ENCODE results near the gene KCTD16. TPM values are rescaled to one million over a fixed set of nuclear protein-coding genes. Genes with fewer than 3 reads are reported as not detected.
A peak's percentile ranks its signal among the peaks of the same experiment; 100 is the strongest.

Gene KCTD16
- total RNA-seq, result 0.18 TPM

GRCh38 chr5:144170276-144171024 is at the start of gene KCTD16, which contains the start of gene YIPF5:
TSS of gene KCTD16 (plus strand) at chr5:144170873.
TSS of gene YIPF5 (minus strand) at chr5:144170659. CDS start at chr5:144169955, 704 bp downstream.
- peak; percentile 97 for DNase-seq (ENCODE audit: low spot score)

- no peak for DNase-seq (ENCODE audit: low spot score)
Measured at GRCh38 chr5:144121577-144121976, 49.1 kb upstream of the KCTD16 start.

GRCh38 chr5:144122081-144122480 is 48.6 kb upstream of the KCTD16 start:
- no peak for DNase-seq (ENCODE audit: low spot score)

GRCh38 chr5:144122641-144123040 is 48.0 kb upstream of the KCTD16 start:
- DNase-seq (ENCODE audit: low spot score), result no peak

- no peak for DNase-seq (ENCODE audit: low spot score)
Measured at GRCh38 chr5:144125163-144125726, 45.4 kb upstream of the KCTD16 start.

GRCh38 chr5:144126707-144127106 is 44.0 kb upstream of the KCTD16 start:
- DNase-seq (ENCODE audit: low spot score), result no peak

GRCh38 chr5:144128844-144129243 is 41.8 kb upstream of the KCTD16 start:
- no peak for DNase-seq (ENCODE audit: low spot score)

GRCh38 chr5:144130306-144130705 is 40.4 kb upstream of the KCTD16 start:
- DNase-seq (ENCODE audit: low spot score), result no peak

- DNase-seq (ENCODE audit: low spot score), result no peak
Measured at GRCh38 chr5:144131261-144131660, 39.4 kb upstream of the KCTD16 start.

- DNase-seq (ENCODE audit: low spot score), result no peak
Measured at GRCh38 chr5:144133050-144133633, 37.5 kb upstream of the KCTD16 start.

GRCh38 chr5:144134194-144134826 is 36.4 kb upstream of the KCTD16 start:
- DNase-seq (ENCODE audit: low spot score), result no peak

GRCh38 chr5:144135113-144135762 is 35.4 kb upstream of the KCTD16 start:
- no peak for DNase-seq (ENCODE audit: low spot score)

- no peak for DNase-seq (ENCODE audit: low spot score)
Measured at GRCh38 chr5:144139586-144139985, 31.1 kb upstream of the KCTD16 start.

GRCh38 chr5:144141585-144141984 is 29.1 kb upstream of the KCTD16 start:
- DNase-seq (ENCODE audit: low spot score), result no peak

GRCh38 chr5:144142139-144142823 is 28.4 kb upstream of the KCTD16 start:
- DNase-seq (ENCODE audit: low spot score), result no peak

GRCh38 chr5:144142824-144143162 is 27.9 kb upstream of the KCTD16 start:
- DNase-seq (ENCODE audit: low spot score), result no peak

- no peak for DNase-seq (ENCODE audit: low spot score)
Measured at GRCh38 chr5:144143625-144144024, 27.0 kb upstream of the KCTD16 start.

GRCh38 chr5:144144956-144145751 is 25.5 kb upstream of the KCTD16 start:
- DNase-seq (ENCODE audit: low spot score), result no peak

- no peak for DNase-seq (ENCODE audit: low spot score)
Measured at GRCh38 chr5:144151026-144151425, 19.6 kb upstream of the KCTD16 start.

GRCh38 chr5:144156767-144157171 is 13.9 kb upstream of the KCTD16 start:
- no peak for DNase-seq (ENCODE audit: low spot score)

GRCh38 chr5:144162686-144163085 is 8.0 kb upstream of the KCTD16 start:
- DNase-seq (ENCODE audit: low spot score), result no peak
